Right cardiac atrium (tissue), 5 donors: ENCODE measurements around the gene ITPR1. TPM values are rescaled to one million over a fixed set of nuclear protein-coding genes. Genes with fewer than 3 reads are reported as not detected.

Experiments used
- ATAC-seq, 2 donors: fragments of 200-7000 bp; cut with Tn5 transposase; one replicate each; pipeline versions ENCODE4 v1.8.0 to v1.9.1; 2020; ENCODE audit warnings: moderate library complexity in 2 of 2, mild to moderate bottlenecking in 1 of 2
- DNase-seq, 3 donors: peaks; one replicate each; pipeline ENCODE4 v3.0.0-alpha.2; 2020
- H3K27ac ChIP-seq: one replicate; pipeline ENCODE4 v1.5.1; 2013; ENCODE audit warnings: mild to moderate bottlenecking, low read length, control low read depth, moderate library complexity
- H3K27me3 ChIP-seq: one replicate; pipeline ENCODE4 v1.6.1; 2013; ENCODE audit not compliant: control insufficient read depth, insufficient read depth
- H3K4me1 ChIP-seq: one replicate; pipeline ENCODE4 v1.6.1; 2013; ENCODE audit warnings: low read length; ENCODE audit not compliant: control insufficient read depth, insufficient read depth
- H3K4me3 ChIP-seq: one replicate; pipeline ENCODE4 v1.5.1; 2013; ENCODE audit warnings: low read length, control low read depth
- H3K9me3 ChIP-seq: one replicate; pipeline ENCODE4 v1.6.1; 2013; ENCODE audit warnings: low read length; ENCODE audit not compliant: control insufficient read depth
- WGBS: extraction: QIAGEN DNeasy Blood & Tissue Kit; methylation state at CpG from one replicate; pipeline ENCODE4 v1.1.7; 2013; 5-methylcytosine and 5-hydroxymethylcytosine counted together
- intact Hi-C, 4 donors: fragments of 100-400 bp; cut with DNase I; formaldehyde crosslinking; loops; one replicate each; pipeline versions ENCODE4 v1.11.0 to v1.14.0; 2022 to 2023
- polyA plus RNA-seq: library from polyadenylated mRNA; stranded (reverse); fragments of 200-250 nt; gene quantifications from one replicate; pipeline ENCODE4 v1.2.3, GENCODE V29; 2013
- total RNA-seq, 4 donors: library from RNA; stranded (reverse); fragmentation: NEBNext Ultra II Directional; extraction: Animal tissue kit (Norgen Biotek cat#: 25700); gene quantifications; one replicate each; pipeline ENCODE4 v1.2.1, GENCODE V29; 2021
- donor health status: healthy with polysubstance abuse.
- donor health status: DM: no; HTN: yes; CAD: no.
- donor health status: DM: no; HTN: no; CAD: no.
- donor health status: DM: no; HTN: yes; CAD: no; lungs with severe emphysema.
- donor health status: DM: yes; HTN: yes; CAD: no.

The ITPR1 gene
- total and polyA plus RNA-seq, 5 donors = 13.9 to 59.0 (median 39.5) TPM

GRCh38 chr3:4824926-4825325 lies 331.8 kb downstream of the ITPR1 start:
- Histone ChIP-seq H3K4me3 (no peak overlapping the region), H3K9me3 (no peaks in the 10 kb centered on the region), H3K27me3 (no peaks in the 10 kb centered on the region), H3K27ac (peak overlapping the region; percentile 8), H3K4me1 (peaks cover 23% of the 10 kb centered on the region)
- ATAC-seq (peak in 1 of 2 donors; percentile 21), DNase-seq (no peak)
- 19% methylated on average over 3 of the region's 3 CpGs for WGBS
- intact Hi-C loops = loop anchor here in 2 of 4 donors (10.0 kb wide), 2 partner anchors 100 to 200 kb away; no protein-coding TSS in a partner anchor

GRCh38 chr3:4825436-4826236 lies 332.5 kb downstream of the ITPR1 start:
- peak; percentile 57 to 78 for ATAC-seq
- peak overlapping the region; percentile 76 for H3K27ac ChIP-seq
- peak; percentile 66 to 73 (median 73) for DNase-seq
- WGBS = 34% methylated on average over 12 of the region's 12 CpGs
- H3K4me3 ChIP-seq = no peak overlapping the region
- H3K27me3 ChIP-seq = no peaks in the 10 kb centered on the region
- H3K4me1 ChIP-seq = peaks cover 23% of the 10 kb centered on the region
- intact Hi-C loops = loop anchor here in 2 of 4 donors (10.0 kb wide), 2 partner anchors 101 to 199 kb away; no protein-coding TSS in a partner anchor
- no peaks in the 10 kb centered on the region for H3K9me3 ChIP-seq

GRCh38 chr3:4826237-4827100 lies 333.3 kb downstream of the ITPR1 start:
- 39% methylated on average over 20 of the region's 20 CpGs for WGBS
- H3K9me3 ChIP-seq = no peaks in the 10 kb centered on the region
- H3K27me3 ChIP-seq = no peaks in the 10 kb centered on the region
- peak; percentile 94 to 95 (median 95) for DNase-seq
- peaks cover 23% of the 10 kb centered on the region for H3K4me1 ChIP-seq
- intact Hi-C loops = loop anchor here in 2 of 4 donors (10.0 kb wide), 2 partner anchors 102 to 198 kb away; no protein-coding TSS in a partner anchor
- H3K4me3 ChIP-seq = no peak overlapping the region
- ATAC-seq = peak; percentile 92 to 93
- peak overlapping the region; percentile 76 for H3K27ac ChIP-seq

- no peaks in the 10 kb centered on the region for H3K9me3 ChIP-seq
- 67% methylated on average over 8 of the region's 8 CpGs for WGBS
- DNase-seq (no peak), ATAC-seq (no peak)
- H3K4me3 ChIP-seq = no peak overlapping the region
- intact Hi-C loops = loop anchor here in 2 of 4 donors (10.0 kb wide), 2 partner anchors 103 to 197 kb away; no protein-coding TSS in a partner anchor
- H3K4me1 ChIP-seq = peaks cover 23% of the 10 kb centered on the region
- H3K27ac ChIP-seq = peak overlapping the region; percentile 30
- no peaks in the 10 kb centered on the region for H3K27me3 ChIP-seq
Measured at GRCh38 chr3:4827767-4828166, 334.6 kb downstream of the ITPR1 start.

- intact Hi-C loops = loop anchor here in 2 of 4 donors (10.0 kb wide), 2 partner anchors 104 to 196 kb away; no protein-coding TSS in a partner anchor
Measured at GRCh38 chr3:4828279-4829030, 335.3 kb downstream of the ITPR1 start.

GRCh38 chr3:4829031-4829394 lies 335.9 kb downstream of the ITPR1 start:
- WGBS = 94% methylated on average over 1 of the region's 1 CpG
- intact Hi-C loops = loop anchor here in 2 of 4 donors (10.0 kb wide), 2 partner anchors 104 to 196 kb away; no protein-coding TSS in a partner anchor
- ATAC-seq = no peak
- Histone ChIP-seq H3K27ac (no peak overlapping the region), H3K9me3 (no peaks in the 10 kb centered on the region), H3K27me3 (no peaks in the 10 kb centered on the region), H3K4me1 (peaks cover 23% of the 10 kb centered on the region), H3K4me3 (no peak overlapping the region)
- DNase-seq = no peak

More at GRCh38 chr3:4828279-4829030, 335.3 kb downstream of the ITPR1 start:
- peaks cover 23% of the 10 kb centered on the region for H3K4me1 ChIP-seq
- peak; percentile 49 to 76 (median 67) for DNase-seq
- peak; percentile 15 to 53 for ATAC-seq
- H3K4me3 ChIP-seq = no peak overlapping the region
- H3K9me3 ChIP-seq = no peaks in the 10 kb centered on the region
- 68% methylated on average over 10 of the region's 10 CpGs for WGBS
- H3K27ac ChIP-seq = peak overlapping the region; percentile 5
- no peaks in the 10 kb centered on the region for H3K27me3 ChIP-seq

GRCh38 chr3:4830586-4830914 lies 337.4 kb downstream of the ITPR1 start:
- Histone ChIP-seq H3K4me1 (peaks cover 15% of the 10 kb centered on the region), H3K4me3 (no peak overlapping the region), H3K27ac (peak overlapping the region; percentile 21), H3K27me3 (no peaks in the 10 kb centered on the region), H3K9me3 (no peaks in the 10 kb centered on the region)
- DNase-seq (no peak), ATAC-seq (no peak)
- WGBS = 91% methylated on average over 5 of the region's 5 CpGs
- intact Hi-C loops = no loop called here

GRCh38 chr3:4831580-4831950 lies 338.4 kb downstream of the ITPR1 start:
- intact Hi-C loops = no loop called here

GRCh38 chr3:4833471-4833870 lies 340.3 kb downstream of the ITPR1 start:
- H3K9me3 ChIP-seq = no peaks in the 10 kb centered on the region
- H3K4me1 ChIP-seq = no peaks in the 10 kb centered on the region
- ATAC-seq (no peak), DNase-seq (no peak)
- H3K27me3 ChIP-seq = no peaks in the 10 kb centered on the region
- no peak overlapping the region for H3K27ac ChIP-seq
- intact Hi-C loops = no loop called here
- WGBS = 92% methylated on average over 5 of the region's 5 CpGs
- no peak overlapping the region for H3K4me3 ChIP-seq

More at GRCh38 chr3:4831580-4831950, 338.4 kb downstream of the ITPR1 start:
- Histone ChIP-seq H3K4me1 (peaks cover 7% of the 10 kb centered on the region), H3K9me3 (no peaks in the 10 kb centered on the region), H3K27me3 (no peaks in the 10 kb centered on the region), H3K27ac (peak overlapping the region; percentile 63), H3K4me3 (no peak overlapping the region)
- WGBS = 40% methylated on average over 4 of the region's 4 CpGs
- DNase-seq = no peak
- no peak for ATAC-seq

GRCh38 chr3:4834403-4834866 lies 341.3 kb downstream of the ITPR1 start:
- intact Hi-C loops = no loop called here
- Histone ChIP-seq H3K9me3 (no peaks in the 10 kb centered on the region), H3K27me3 (no peaks in the 10 kb centered on the region), H3K4me1 (no peaks in the 10 kb centered on the region), H3K4me3 (no peak overlapping the region), H3K27ac (no peak overlapping the region)
- DNase-seq = peak in 1 of 3 donors; percentile 45
- no peak for ATAC-seq
- WGBS = 87% methylated on average over 8 of the region's 8 CpGs
